Calu3 (cell line): ENCODE data around the gene TUBGCP4. TPM values are rescaled to one million over a fixed set of nuclear protein-coding genes. Genes with fewer than 3 reads are reported as not detected.

Experiments used
- BruUV-seq: library from RNA; stranded (reverse); fragments of 400-500 nt; replicated peaks from 2 replicates; lab custom pipeline; 2021; lab: Mats Ljungman, UMichigan
- CTCF ChIA-PET: fragments of 300-600 bp; sonication (Branson Sonifier 250); formaldehyde crosslinking; loops from one replicate; lab custom pipeline; 2022; ENCODE audit warnings: antibody characterized with exemption; lab: Charles Lee
- DNase-seq: peaks from one replicate; pipeline ENCODE4 v3.0.0; 2022
- H3K27ac Mint-ChIP-seq: one replicate; pipeline ENCODE4 v1.8.0; 2022; ENCODE audit warnings: mixed read lengths; ENCODE audit not compliant: unreplicated experiment
- H3K27me3 Mint-ChIP-seq: one replicate; pipeline ENCODE4 v1.8.0; 2022; ENCODE audit warnings: mixed read lengths; ENCODE audit not compliant: unreplicated experiment
- H3K36me3 Mint-ChIP-seq: one replicate; pipeline ENCODE4 v1.8.0; 2022; ENCODE audit warnings: mild to moderate bottlenecking, moderate library complexity, mixed read lengths; ENCODE audit not compliant: insufficient read depth, unreplicated experiment
- H3K4me1 Mint-ChIP-seq: one replicate; pipeline ENCODE4 v1.8.0; 2022; ENCODE audit warnings: mild to moderate bottlenecking, low read depth, mixed read lengths; ENCODE audit not compliant: unreplicated experiment
- H3K4me3 Mint-ChIP-seq: one replicate; pipeline ENCODE4 v1.8.0; 2022; ENCODE audit warnings: mild to moderate bottlenecking, low read depth, moderate library complexity, mixed read lengths; ENCODE audit not compliant: unreplicated experiment
- H3K9me3 Mint-ChIP-seq: one replicate; pipeline ENCODE4 v1.8.0; 2022; ENCODE audit warnings: low read depth, mixed read lengths; ENCODE audit not compliant: unreplicated experiment
- intact Hi-C: fragments of 100-400 bp; cut with micrococcal nuclease; formaldehyde crosslinking; loops from one replicate; pipeline ENCODE4 v1.10.0; 2022; ENCODE audit not compliant: unreplicated experiment
- total RNA-seq: library from RNA; stranded (reverse); gene quantifications from 2 replicates; pipeline ENCODE4 v1.2.3, GENCODE V29; 2022
- TF ChIP-seq, protein P1 (sequence below): fragments of 200-600 bp; IDR thresholded peaks from one replicate; pipeline ENCODE4 v1.8.0; 2022; ENCODE audit warnings: antibody characterized with exemption; ENCODE audit not compliant: unreplicated experiment

TUBGCP4 gene
- total RNA-seq, 1 experiment from 2014 or later, result 19.3 TPM

DNA sequence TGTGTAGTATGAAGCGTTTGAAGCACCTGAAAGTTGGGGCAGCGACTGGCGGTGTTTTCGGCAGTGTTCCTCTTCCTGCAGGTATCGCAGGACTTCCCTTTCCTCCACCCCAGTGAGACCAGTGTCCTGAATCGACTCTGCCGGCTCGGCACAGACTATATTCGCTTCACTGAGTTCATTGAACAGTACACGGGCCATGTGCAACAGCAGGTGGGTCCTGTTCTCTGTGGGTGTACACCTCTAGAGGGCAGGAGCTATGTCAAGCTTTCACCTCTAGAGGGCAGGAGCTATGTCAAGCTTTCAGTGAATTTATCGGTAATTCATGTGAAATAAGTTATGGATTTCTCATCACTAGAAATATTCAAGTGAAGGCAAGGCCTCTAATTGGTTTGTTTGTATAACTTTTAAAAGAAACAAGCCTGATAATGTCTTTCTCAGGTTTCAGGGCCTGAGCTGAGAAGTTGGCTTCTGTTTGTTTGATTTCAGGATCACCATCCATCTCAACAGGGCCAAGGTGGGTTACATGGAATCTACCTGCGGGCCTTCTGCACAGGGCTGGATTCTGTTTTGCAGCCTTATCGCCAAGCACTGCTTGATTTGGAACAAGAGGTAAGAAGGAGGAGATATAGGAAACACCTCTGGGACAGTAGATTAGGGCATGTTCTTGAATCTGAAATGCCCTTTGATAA, 5.3 kb downstream of the TUBGCP4 start:
- Mint-ChIP-seq H3K36me3 (peaks cover 11% of the 10 kb centered on the region), H3K27ac (no peak overlapping the region), H3K9me3 (no peaks in the 10 kb centered on the region), H3K4me1 (peaks cover 9% of the 10 kb centered on the region), H3K27me3 (no peaks in the 10 kb centered on the region), H3K4me3 (no peak overlapping the region)
- CTCF ChIA-PET, result interaction anchor here (0.7 to 1.0 kb wide), 2 partner anchors 16 to 47 kb away, joined by 3 read pairs; no protein-coding TSS in a partner anchor
- intact Hi-C loops, result no loop called here
- DNase-seq, result peak; percentile 8
- TF ChIP-seq, protein P1, sequence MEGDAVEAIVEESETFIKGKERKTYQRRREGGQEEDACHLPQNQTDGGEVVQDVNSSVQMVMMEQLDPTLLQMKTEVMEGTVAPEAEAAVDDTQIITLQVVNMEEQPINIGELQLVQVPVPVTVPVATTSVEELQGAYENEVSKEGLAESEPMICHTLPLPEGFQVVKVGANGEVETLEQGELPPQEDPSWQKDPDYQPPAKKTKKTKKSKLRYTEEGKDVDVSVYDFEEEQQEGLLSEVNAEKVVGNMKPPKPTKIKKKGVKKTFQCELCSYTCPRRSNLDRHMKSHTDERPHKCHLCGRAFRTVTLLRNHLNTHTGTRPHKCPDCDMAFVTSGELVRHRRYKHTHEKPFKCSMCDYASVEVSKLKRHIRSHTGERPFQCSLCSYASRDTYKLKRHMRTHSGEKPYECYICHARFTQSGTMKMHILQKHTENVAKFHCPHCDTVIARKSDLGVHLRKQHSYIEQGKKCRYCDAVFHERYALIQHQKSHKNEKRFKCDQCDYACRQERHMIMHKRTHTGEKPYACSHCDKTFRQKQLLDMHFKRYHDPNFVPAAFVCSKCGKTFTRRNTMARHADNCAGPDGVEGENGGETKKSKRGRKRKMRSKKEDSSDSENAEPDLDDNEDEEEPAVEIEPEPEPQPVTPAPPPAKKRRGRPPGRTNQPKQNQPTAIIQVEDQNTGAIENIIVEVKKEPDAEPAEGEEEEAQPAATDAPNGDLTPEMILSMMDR, result peak; percentile 20
- no TSS peak for BruUV-seq

DNA sequence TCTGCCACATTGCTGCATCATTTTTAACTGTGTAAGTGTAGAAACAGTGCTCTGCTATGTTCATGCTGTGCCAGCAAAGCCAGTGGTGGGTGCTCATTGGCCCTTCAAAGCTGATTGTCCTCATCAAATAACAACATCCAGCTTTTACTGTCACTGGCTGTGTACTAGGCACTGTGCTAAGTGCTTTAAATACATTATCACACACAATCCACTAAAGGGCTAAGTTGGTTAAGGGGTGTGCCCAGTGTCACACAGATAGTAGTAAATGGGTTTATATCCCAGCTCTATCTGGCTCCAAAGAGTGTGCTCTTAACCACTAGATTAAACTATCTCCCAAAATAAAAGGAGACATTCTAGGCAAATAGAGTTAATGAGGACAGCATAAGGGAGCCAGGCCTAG, 7.7 kb downstream of the TUBGCP4 start:
- TF ChIP-seq, protein P1, result no peak
- DNase-seq, result no peak
- no peak overlapping the region for H3K27ac Mint-ChIP-seq
- H3K9me3 Mint-ChIP-seq, result no peaks in the 10 kb centered on the region
- no peak overlapping the region for H3K4me3 Mint-ChIP-seq
- no peaks in the 10 kb centered on the region for H3K4me1 Mint-ChIP-seq
- CTCF ChIA-PET, result no interaction called here
- intact Hi-C loops, result no loop called here
- H3K36me3 Mint-ChIP-seq, result peaks cover 9% of the 10 kb centered on the region
- BruUV-seq, result no TSS peak
- no peaks in the 10 kb centered on the region for H3K27me3 Mint-ChIP-seq

DNA sequence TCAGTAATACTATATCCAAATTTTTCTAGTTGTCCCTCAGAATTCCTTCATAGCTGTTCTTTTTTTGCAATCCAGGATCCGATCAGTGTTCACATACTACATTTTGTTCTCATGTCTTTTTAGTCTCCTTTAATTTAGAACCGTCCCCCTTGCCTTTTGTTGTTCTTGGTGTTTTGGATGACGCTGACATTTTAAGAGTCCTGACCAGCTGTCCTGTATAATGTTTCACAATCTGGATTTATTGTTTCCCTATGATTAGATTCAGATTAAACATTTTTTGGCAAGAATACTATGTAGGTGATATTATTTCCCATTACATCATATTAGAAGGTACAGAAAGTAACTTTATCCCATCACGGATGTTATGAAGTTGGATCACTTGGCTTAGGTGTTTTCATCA, 11.4 kb downstream of the TUBGCP4 start:
- no peak overlapping the region for H3K27ac Mint-ChIP-seq
- CTCF ChIA-PET, result interaction anchor here (0.7 kb wide), 1 partner anchor 11 kb away, joined by 3 read pairs; the partner anchor contains the start of genes TUBGCP4 and ZSCAN29
- BruUV-seq, result no TSS peak
- H3K4me3 Mint-ChIP-seq, result no peak overlapping the region
- H3K27me3 Mint-ChIP-seq, result no peaks in the 10 kb centered on the region
- H3K9me3 Mint-ChIP-seq, result no peaks in the 10 kb centered on the region
- TF ChIP-seq, protein P1, result no peak
- no peak for DNase-seq
- H3K4me1 Mint-ChIP-seq, result no peaks in the 10 kb centered on the region
- intact Hi-C loops, result no loop called here
- H3K36me3 Mint-ChIP-seq, result peaks cover 29% of the 10 kb centered on the region

DNA sequence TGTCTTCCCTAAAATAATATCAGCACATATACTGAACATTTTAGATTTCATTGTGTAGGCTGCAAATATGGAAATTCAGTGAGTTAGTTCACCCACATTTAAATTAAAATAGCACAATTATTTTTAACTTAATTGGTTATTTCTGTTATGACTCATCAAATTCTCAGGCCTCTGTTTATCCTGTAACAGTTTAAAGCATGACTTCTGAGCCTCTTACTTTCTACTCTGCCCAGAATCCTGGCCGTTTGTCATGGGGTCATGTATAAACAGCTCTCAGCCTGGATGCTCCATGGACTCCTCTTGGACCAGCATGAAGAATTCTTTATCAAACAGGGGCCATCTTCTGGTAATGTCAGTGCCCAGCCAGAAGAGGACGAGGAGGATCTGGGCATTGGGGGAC, 12.2 kb downstream of the TUBGCP4 start:
- no peak for DNase-seq
- Mint-ChIP-seq H3K27ac (no peak overlapping the region), H3K4me1 (no peaks in the 10 kb centered on the region), H3K4me3 (no peak overlapping the region), H3K27me3 (no peaks in the 10 kb centered on the region), H3K36me3 (peaks cover 25% of the 10 kb centered on the region), H3K9me3 (no peaks in the 10 kb centered on the region)
- CTCF ChIA-PET, result no interaction called here
- BruUV-seq, result no TSS peak
- intact Hi-C loops, result no loop called here
- TF ChIP-seq, protein P1, result no peak
